ENCODE measurements around the gene DLG5. TPM values are rescaled to one million over a fixed set of nuclear protein-coding genes. Genes with fewer than 3 reads are reported as not detected.

DLG5 gene
- total and polyA plus RNA-seq, 9 of the 15 experiments (the other 6 are each of a cell fraction or from before 2014, with no cell fraction given) = 1.4 to 26.8 (median 11.2) TPM

DNA sequence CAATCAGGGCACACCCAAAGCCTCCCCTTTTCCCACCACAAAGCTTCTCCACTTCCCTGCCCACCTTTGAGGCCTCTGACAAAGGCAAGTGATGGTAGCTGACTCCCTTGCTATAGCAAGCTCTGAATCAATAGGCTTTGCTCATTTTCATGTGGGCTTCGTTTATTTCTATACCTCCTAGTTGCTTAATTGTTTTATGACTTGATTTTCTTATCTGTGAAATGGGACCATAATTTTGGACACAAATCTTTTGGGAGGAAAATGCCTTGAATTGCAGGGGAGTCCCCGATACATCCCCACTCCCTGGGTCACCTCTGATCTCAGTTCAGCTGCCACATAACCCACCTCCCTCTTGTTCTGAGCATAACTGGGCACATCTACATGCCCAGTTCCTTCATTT lies 13.7 kb upstream of the DLG5 start:
- no peaks in the 10 kb centered on the region for H3K36me3 ChIP-seq (ENCODE audit: control insufficient read depth, insufficient read depth, low read length)
- FAIRE-seq (no peak), ATAC-seq (no peak), DNase-seq (ENCODE audit: extremely low read depth in 1 of 4, low spot score in 3 of 4) (no peak)
- no peaks in the 10 kb centered on the region for H3K9me1 ChIP-seq (ENCODE audit: control insufficient read depth, insufficient read depth, low read length)
- intact Hi-C loops (cut with micrococcal nuclease) = no loop called here
- POLR2A ChIA-PET = interaction anchor here (1.0 to 9.1 kb wide), 5 partner anchors 9 to 17 kb away, joined by 3 to 89 read pairs (median 3); partner anchors contain the start of gene DLG5
- H4K20me1 ChIP-seq (replicated peaks; ENCODE audit: control insufficient read depth, insufficient read depth, low read length) = no peaks in the 10 kb centered on the region
- CTCF ChIA-PET (ENCODE audit: low intra/inter-chr PET ratio) = no interaction called here
- no peaks in the 10 kb centered on the region for H3K79me2 ChIP-seq (ENCODE audit: control insufficient read depth, insufficient read depth, low read length)
- TF ChIP-seq RBM25 (IDR thresholded peaks at IDR 0.05; ENCODE audit: low read depth, low read length, severe bottlenecking) (peak; percentile 87), HDAC2 (IDR thresholded peaks at IDR 0.05) (peak; percentile 70; the same call in 1 of the 2 replicates), ZKSCAN1 (IDR thresholded peaks at IDR 0.05; ENCODE audit: low read depth, low read length) (no peak), CHD4 (IDR thresholded peaks at IDR 0.05; ENCODE audit: insufficient read depth, insufficient replicate concordance, low read depth, low read length, poor library complexity, severe bottlenecking) (peak; percentile 92), RCOR1 (IDR thresholded peaks at IDR 0.05; ENCODE audit: borderline replicate concordance in 1 of 2, low read depth in 2 of 2, low read length in 2 of 2) (peak in 1 of 2 experiments; percentile 23; a peak in 1 of 4 replicates), CBX1 (IDR thresholded peaks at IDR 0.05; ENCODE audit: low read depth) (0 out of 2 replicates have a peak, but pooled peaks have one; percentile 51), KDM1A (IDR thresholded peaks at IDR 0.05) (peak; percentile 73 to 87; a peak in 3 of 4 replicates), KLF6 (CRISPR knock-in tag; IDR thresholded peaks at IDR 0.05; ENCODE audit: borderline replicate concordance) (no peak), ZNF146 (CRISPR knock-in tag; IDR thresholded peaks at IDR 0.05; ENCODE audit: unreplicated experiment) (no peak), ADNP (tag; IDR thresholded peaks at IDR 0.05) (peak; percentile 96), BCOR (IDR thresholded peaks at IDR 0.05) (peak; percentile 97), SMARCA5 (IDR thresholded peaks at IDR 0.05) (peak; percentile 67; the same call in 1 of the 2 replicates)
- H3K27me3 ChIP-seq (ENCODE audit: control insufficient read depth in 2 of 2, insufficient read depth in 2 of 2, low read length in 2 of 2) = no peaks in the 10 kb centered on the region
- H3K9ac ChIP-seq (ENCODE audit: insufficient read depth in 1 of 2, low read depth in 2 of 2, low read length in 2 of 2) = no peak overlapping the region
- no TSS peak for BruUV-seq (replicated peaks)
- 0 out of 2 replicates have a peak overlapping the region, but pooled peaks have one; percentile 43 for H2AFZ ChIP-seq (ENCODE audit: low read depth, low read length)
- no peak overlapping the region for H3K4me2 ChIP-seq (ENCODE audit: insufficient read depth, low read length)
- no peaks in the 10 kb centered on the region for H3K9me3 ChIP-seq (replicated peaks; ENCODE audit: control insufficient read depth, insufficient read depth, low read depth, low read length)
- no peak overlapping the region for H3K27ac ChIP-seq (ENCODE audit: extremely low read depth, low read depth, low read length)
- WGBS (ENCODE audit: insufficient coverage, low coverage, missing lambda C conversion rate) = 53% methylated on average over 2 of the region's 2 CpGs
- no peak overlapping the region for H3K4me3 ChIP-seq
- in situ Hi-C loops (cut with MboI) = no loop called here
- H3K4me1 ChIP-seq (replicated peaks in 1 of 2; ENCODE audit: control insufficient read depth in 2 of 2, insufficient read depth in 2 of 2, low read length in 2 of 2) = peaks cover 9 to 23% of the 10 kb centered on the region in 2 experiments; a peak in 4 of 5 replicates
